GM19452 (cell line): ENCODE measurements around the gene LRPAP1.

Experiments used
- ATAC-seq: cut with Tn5 transposase; IDR thresholded peaks from one replicate; pipeline ENCODE4 v1.9.1; 2021; ENCODE audit not compliant: unreplicated experiment

The LRPAP1 gene

GRCh38 chr4:3475713-3476260, 56.4 kb downstream of the LRPAP1 start:
- no peak for ATAC-seq

- ATAC-seq: no peak
Observed at GRCh38 chr4:3475041-3475712, 57.0 kb downstream of the LRPAP1 start.

- ATAC-seq: no peak
Observed at GRCh38 chr4:3473996-3474765, 58.0 kb downstream of the LRPAP1 start.

GRCh38 chr4:3473181-3473950, 58.9 kb downstream of the LRPAP1 start:
- no peak for ATAC-seq

GRCh38 chr4:3472411-3473141, 59.6 kb downstream of the LRPAP1 start:
- ATAC-seq: no peak

- no peak for ATAC-seq
Observed at GRCh38 chr4:3471886-3472285, 60.3 kb downstream of the LRPAP1 start.

- no peak for ATAC-seq
Observed at GRCh38 chr4:3471098-3471760, 61.0 kb downstream of the LRPAP1 start.

- no peak for ATAC-seq
Observed at GRCh38 chr4:3470244-3471097, 61.8 kb downstream of the LRPAP1 start.

GRCh38 chr4:3469386-3470243, 62.6 kb downstream of the LRPAP1 start:
- ATAC-seq: no peak

GRCh38 chr4:3468804-3469203, 63.4 kb downstream of the LRPAP1 start:
- ATAC-seq: no peak

- ATAC-seq: no peak
Observed at GRCh38 chr4:3468154-3468553, 64.1 kb downstream of the LRPAP1 start.

- no peak for ATAC-seq
Observed at GRCh38 chr4:3467601-3468031, 64.6 kb downstream of the LRPAP1 start.

- no peak for ATAC-seq
Observed at GRCh38 chr4:3466691-3467600, 65.3 kb downstream of the LRPAP1 start.

GRCh38 chr4:3465698-3466671, 66.2 kb downstream of the LRPAP1 start:
- no peak for ATAC-seq

GRCh38 chr4:3464911-3465697, 67.1 kb downstream of the LRPAP1 start:
- no peak for ATAC-seq
